ENCODE measurements around the gene TMEM45B.
"Not testable (repeated sequence)": the region's sequence is repeated elsewhere in the genome, so short reads cannot be mapped to it uniquely, and the experiment has no call there.

TMEM45B gene

GRCh38 chr11:129815596-129816461 is at the start of gene TMEM45B:
TSS of gene TMEM45B (plus strand) at chr11:129815848. CDS start at chr11:129852483, 36,635 bp downstream.
- DNase-seq = peak; percentile 63

- peak; percentile 37 for DNase-seq
These were observed 48.6 kb upstream of the TMEM45B start for GRCh38 chr11:129766898-129767604.

GRCh38 chr11:129767827-129768226 is 47.8 kb upstream of the TMEM45B start:
- no peak for DNase-seq

- no peak for DNase-seq
These were observed 47.3 kb upstream of the TMEM45B start for GRCh38 chr11:129768356-129768755.

GRCh38 chr11:129769059-129769458 is 46.6 kb upstream of the TMEM45B start:
- DNase-seq = no peak

- DNase-seq = no peak
These were observed 44.7 kb upstream of the TMEM45B start for GRCh38 chr11:129770993-129771392.

GRCh38 chr11:129771456-129771855 is 44.2 kb upstream of the TMEM45B start:
- peak; percentile 13 for DNase-seq

- no peak for DNase-seq
These were observed 36.8 kb upstream of the TMEM45B start for GRCh38 chr11:129778877-129779276.

- no peak for DNase-seq
These were observed 36.3 kb upstream of the TMEM45B start for GRCh38 chr11:129779342-129779741.

GRCh38 chr11:129785383-129786111 is 30.1 kb upstream of the TMEM45B start:
- no peak for DNase-seq

GRCh38 chr11:129786112-129786416 is 29.6 kb upstream of the TMEM45B start:
- not testable (repeated sequence) for DNase-seq

- no peak for DNase-seq
These were observed 28.0 kb upstream of the TMEM45B start for GRCh38 chr11:129787532-129788155.

GRCh38 chr11:129788278-129788677 is 27.4 kb upstream of the TMEM45B start:
- no peak for DNase-seq

GRCh38 chr11:129790106-129790505 is 25.5 kb upstream of the TMEM45B start:
- DNase-seq = no peak

- no peak for DNase-seq
These were observed 24.1 kb upstream of the TMEM45B start for GRCh38 chr11:129791515-129791914.

GRCh38 chr11:129792663-129793062 is 23.0 kb upstream of the TMEM45B start:
- DNase-seq = no peak

- DNase-seq = no peak
These were observed 20.6 kb upstream of the TMEM45B start for GRCh38 chr11:129795089-129795488.

- no peak for DNase-seq
These were observed 17.4 kb upstream of the TMEM45B start for GRCh38 chr11:129798212-129798611.

GRCh38 chr11:129800162-129800561 is 15.5 kb upstream of the TMEM45B start:
- not testable (repeated sequence) for DNase-seq

GRCh38 chr11:129800655-129801054 is 15.0 kb upstream of the TMEM45B start:
- no peak for DNase-seq

- no peak for DNase-seq
These were observed 12.1 kb upstream of the TMEM45B start for GRCh38 chr11:129803533-129803932.

- DNase-seq = peak; percentile 54
These were observed 11.6 kb upstream of the TMEM45B start for GRCh38 chr11:129804012-129804411.

GRCh38 chr11:129808241-129808640 is 7.4 kb upstream of the TMEM45B start:
- DNase-seq = not testable (repeated sequence)
